Neural cell (in vitro differentiated cells): Measurements from ENCODE around the gene BCAR3.

Experiments
- CTCF ChIP-seq: fragments of 450-650 bp; IDR thresholded peaks from 2 replicates; pipeline ENCODE4 v1.5.1; 2014; ENCODE audit warnings: antibody characterized with exemption, mild to moderate bottlenecking, moderate library complexity; ENCODE audit not compliant: poor library complexity, severe bottlenecking
- EP300 ChIP-seq: fragments of 450-650 bp; conservative IDR thresholded peaks from 2 replicates; pipeline ENCODE4 v1.6.1; 2014; ENCODE audit warnings: antibody characterized with exemption, mild to moderate bottlenecking, moderate library complexity; ENCODE audit not compliant: poor library complexity, severe bottlenecking
- EZH2 ChIP-seq: fragments of 200-600, 300-800 bp; shearing (Covaris generic), sonication (generic); IDR thresholded peaks from 2 replicates; pipeline ENCODE4 v1.6.1; 2014; ENCODE audit warnings: antibody characterized with exemption, low read length, borderline replicate concordance, mild to moderate bottlenecking; ENCODE audit not compliant: insufficient read depth, poor library complexity, severe bottlenecking
- MXI1 ChIP-seq: fragments of 450-650 bp; conservative IDR thresholded peaks from 2 replicates; pipeline ENCODE4 v1.6.1; 2014; ENCODE audit warnings: antibody characterized with exemption, mild to moderate bottlenecking; ENCODE audit not compliant: poor library complexity, severe bottlenecking
- POLR2AphosphoS5 ChIP-seq: IDR thresholded peaks from 2 replicates; pipeline ENCODE4 v1.6.1; 2012
- RAD21 ChIP-seq: fragments of 450-650 bp; conservative IDR thresholded peaks from 2 replicates; pipeline ENCODE4 v1.6.1; 2014; ENCODE audit warnings: antibody characterized with exemption, mild to moderate bottlenecking, moderate library complexity
- REST ChIP-seq: IDR thresholded peaks from 2 replicates; pipeline ENCODE4 v1.6.1; 2012; ENCODE audit warnings: borderline replicate concordance
- SMC3 ChIP-seq: fragments of 450-650 bp; conservative IDR thresholded peaks from 2 replicates; pipeline ENCODE4 v1.6.1; 2014; ENCODE audit warnings: antibody characterized with exemption, mild to moderate bottlenecking, moderate library complexity; ENCODE audit not compliant: poor library complexity
- TAF1 ChIP-seq: IDR thresholded peaks from 2 replicates; pipeline ENCODE4 v1.6.1; 2012; ENCODE audit warnings: low read depth

GRCh38 chr1:93641527-93641926, 40.1 kb downstream of the BCAR3 start:
- TF ChIP-seq EZH2 (no peak), CTCF (no peak), EP300 (no peak), SMC3 (no peak), POLR2AphosphoS5 (no peak), TAF1 (no peak), RAD21 (no peak), MXI1 (no peak), REST (no peak)
